ENCODE data around the gene HCRT. TPM values are rescaled to one million over a fixed set of nuclear protein-coding genes. Genes with fewer than 3 reads are reported as not detected.
A peak's percentile ranks its signal among the peaks of the same experiment; 100 is the strongest.

Gene HCRT
- total RNA-seq, 1 donor from 2014 or later = not detected

- H3K9me3 ChIP-seq (ENCODE audit: insufficient read depth, low read depth, low read length) = no peaks in the 10 kb centered on the region
- TF ChIP-seq CTCF (IDR thresholded peaks at IDR 0.05; ENCODE audit: insufficient read depth, low read depth, low read length) = peak; percentile 31
- TF ChIP-seq EZH2 (IDR thresholded peaks at IDR 0.05; ENCODE audit: insufficient read depth, low read length) = peak; percentile 83
- no peak within 1 kb of the TSS for H3K4me3 ChIP-seq (ENCODE audit: insufficient read depth, low read depth, low read length)
- peaks cover 4% of the 10 kb centered on the region for H4K20me1 ChIP-seq (ENCODE audit: insufficient read depth, low read length)
- no peaks in the 10 kb centered on the region for H3K36me3 Mint-ChIP-seq (ENCODE audit: low read depth, unreplicated experiment)
- H3K27me3 ChIP-seq (ENCODE audit: insufficient read depth, low read length) = peaks cover 28% of the 10 kb centered on the region
- no peak within 1 kb of the TSS for H3K9ac ChIP-seq (ENCODE audit: low read length)
- peaks cover 49% of the 10 kb centered on the region for H3K27me3 Mint-ChIP-seq (ENCODE audit: low read depth, unreplicated experiment)
- peak within 1 kb of the TSS; percentile 32 for H3K4me2 ChIP-seq (ENCODE audit: low read length)
- peak within 1 kb of the TSS; percentile 34 for H3K4me3 Mint-ChIP-seq (ENCODE audit: unreplicated experiment)
- FAIRE-seq (no peak), DNase-seq (ENCODE audit: low read depth) (peak; percentile 14)
- H3K79me2 ChIP-seq (ENCODE audit: insufficient read depth, low read length) = no peaks in the 10 kb centered on the region
- no peaks in the 10 kb centered on the region for H3K9me3 Mint-ChIP-seq (ENCODE audit: unreplicated experiment)
- H3K27ac ChIP-seq (ENCODE audit: low read depth, low read length) = no peak within 1 kb of the TSS
- no peak within 1 kb of the TSS for H2AFZ ChIP-seq (ENCODE audit: low read depth, low read length)
- no peaks in the 10 kb centered on the region for H3K36me3 ChIP-seq (ENCODE audit: insufficient read depth, low read length)
- H3K4me1 ChIP-seq (ENCODE audit: insufficient read depth, low read length) = peaks cover 13% of the 10 kb centered on the region
- H3K4me1 Mint-ChIP-seq (ENCODE audit: low read depth, unreplicated experiment) = peaks cover 8% of the 10 kb centered on the region
- H3K27ac Mint-ChIP-seq (ENCODE audit: unreplicated experiment) = no peak within 1 kb of the TSS
These were observed 4.1 kb downstream of the HCRT start, which contains the start of gene KCNH4 for GRCh38 chr17:42180922-42181850. TSS of gene KCNH4 (minus strand) at chr17:42181142. CDS start at chr17:42180945, 197 bp downstream.

DNA sequence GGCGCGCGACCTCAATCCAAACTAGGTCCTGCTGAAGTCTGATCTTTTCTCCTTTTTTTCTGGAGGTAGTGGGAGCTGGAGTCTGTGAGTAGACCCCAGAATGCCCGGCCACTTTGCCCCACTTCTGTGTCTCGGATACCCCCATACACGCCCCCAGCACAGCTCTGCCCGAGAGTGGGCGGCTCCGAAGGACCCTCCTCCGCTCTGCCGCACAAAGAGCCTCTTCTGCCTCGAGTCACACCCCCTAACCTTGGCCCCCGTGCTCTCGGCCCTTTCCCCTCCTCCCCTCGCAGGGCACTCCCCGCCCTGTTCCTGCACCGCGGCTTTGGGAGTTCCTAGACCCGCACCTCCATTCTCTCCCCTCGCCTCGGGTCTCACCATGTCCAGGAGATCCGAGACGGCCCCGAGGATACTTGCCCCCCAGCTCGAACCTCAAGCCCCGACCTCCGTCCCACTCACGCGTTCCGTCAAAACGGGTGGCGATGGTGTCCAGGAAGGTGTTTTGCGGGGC lies 4.8 kb downstream of the HCRT start:
- Histone ChIP-seq H3K9ac (ENCODE audit: low read length) (no peak overlapping the region), H3K79me2 (ENCODE audit: insufficient read depth, low read length) (no peaks in the 10 kb centered on the region), H3K27me3 (ENCODE audit: insufficient read depth, low read length) (peaks cover 28% of the 10 kb centered on the region), H4K20me1 (ENCODE audit: insufficient read depth, low read length) (peaks cover 4% of the 10 kb centered on the region), H3K4me2 (ENCODE audit: low read length) (peak overlapping the region; percentile 32), H3K36me3 (ENCODE audit: insufficient read depth, low read length) (no peaks in the 10 kb centered on the region), H2AFZ (ENCODE audit: low read depth, low read length) (no peak overlapping the region), H3K4me3 (ENCODE audit: insufficient read depth, low read depth, low read length) (no peak overlapping the region), H3K9me3 (ENCODE audit: insufficient read depth, low read depth, low read length) (no peaks in the 10 kb centered on the region), H3K4me1 (ENCODE audit: insufficient read depth, low read length) (peaks cover 13% of the 10 kb centered on the region), H3K27ac (ENCODE audit: low read depth, low read length) (no peak overlapping the region)
- FAIRE-seq = no peak
- no peak for DNase-seq (ENCODE audit: low read depth)
- H3K27ac Mint-ChIP-seq (ENCODE audit: unreplicated experiment) = no peak overlapping the region
- H3K36me3 Mint-ChIP-seq (ENCODE audit: low read depth, unreplicated experiment) = no peaks in the 10 kb centered on the region
- H3K27me3 Mint-ChIP-seq (ENCODE audit: low read depth, unreplicated experiment) = peaks cover 53% of the 10 kb centered on the region
- TF ChIP-seq EZH2 (IDR thresholded peaks at IDR 0.05; ENCODE audit: insufficient read depth, low read length) (peak; percentile 89), CTCF (IDR thresholded peaks at IDR 0.05; ENCODE audit: insufficient read depth, low read depth, low read length) (no peak)
- peak overlapping the region; percentile 34 for H3K4me3 Mint-ChIP-seq (ENCODE audit: unreplicated experiment)
- no peaks in the 10 kb centered on the region for H3K9me3 Mint-ChIP-seq (ENCODE audit: unreplicated experiment)
- H3K4me1 Mint-ChIP-seq (ENCODE audit: low read depth, unreplicated experiment) = peaks cover 8% of the 10 kb centered on the region
